Neural crest cell (in vitro differentiated cells): ENCODE results near the gene ADARB1. TPM values are rescaled to one million over a fixed set of nuclear protein-coding genes. Genes with fewer than 3 reads are reported as not detected.

Experiments
- DNase-seq: peaks from one replicate; pipeline ENCODE4 v3.0.0; 2021; ENCODE audit warnings: low read depth, mixed read lengths, low spot score
- H3K27ac Mint-ChIP-seq: one replicate; pipeline ENCODE4 v1.8.0; 2021; ENCODE audit warnings: mild to moderate bottlenecking, mixed read lengths; ENCODE audit not compliant: unreplicated experiment
- H3K27me3 Mint-ChIP-seq: 2 replicates; pipeline ENCODE4 v1.8.0; 2021; ENCODE audit warnings: low read depth, mild to moderate bottlenecking, mixed read lengths
- H3K36me3 Mint-ChIP-seq: 2 replicates; pipeline ENCODE4 v1.8.0; 2021; ENCODE audit warnings: low read depth, mild to moderate bottlenecking, mixed read lengths
- H3K4me1 Mint-ChIP-seq: 2 replicates; pipeline ENCODE4 v1.8.0; 2021; ENCODE audit warnings: mixed read lengths
- H3K4me3 Mint-ChIP-seq: one replicate; pipeline ENCODE4 v1.8.0; 2021; ENCODE audit warnings: mild to moderate bottlenecking, mixed read lengths
- H3K9me3 Mint-ChIP-seq: 2 replicates; pipeline ENCODE4 v1.8.0; 2021; ENCODE audit warnings: mixed read lengths
- CTCF ChIP-seq: fragments of 200-600 bp; sonication (generic); conservative IDR thresholded peaks from 2 replicates; pipeline ENCODE4 v1.5.0; 2021; ENCODE audit warnings: antibody characterized with exemption, mild to moderate bottlenecking
- total RNA-seq: library from RNA; stranded (reverse); gene quantifications from 2 replicates; pipeline ENCODE4 v1.2.1, GENCODE V29; 2021

The ADARB1 gene
- total RNA-seq, 1 donor from 2014 or later = 21.0 TPM

- Mint-ChIP-seq H3K27ac (no peak overlapping the region), H3K36me3 (no peaks in the 10 kb centered on the region), H3K4me3 (no peak overlapping the region), H3K9me3 (no peaks in the 10 kb centered on the region), H3K27me3 (peaks cover 5% of the 10 kb centered on the region), H3K4me1 (peaks cover 11% of the 10 kb centered on the region)
- TF ChIP-seq CTCF = no peak
- no peak for DNase-seq
Measured at GRCh38 chr21:45082736-45083135, 8.4 kb downstream of the ADARB1 start.

GRCh38 chr21:45084121-45084520, 9.7 kb downstream of the ADARB1 start:
- no peaks in the 10 kb centered on the region for H3K9me3 Mint-ChIP-seq

GRCh38 chr21:45084881-45085536, 10.6 kb downstream of the ADARB1 start:
- no peaks in the 10 kb centered on the region for H3K36me3 Mint-ChIP-seq
- DNase-seq = no peak
- H3K27ac Mint-ChIP-seq = no peak overlapping the region
- H3K27me3 Mint-ChIP-seq = no peaks in the 10 kb centered on the region
- no peaks in the 10 kb centered on the region for H3K9me3 Mint-ChIP-seq
- H3K4me3 Mint-ChIP-seq = no peak overlapping the region
- no peak for TF ChIP-seq CTCF
- peaks cover 6% of the 10 kb centered on the region for H3K4me1 Mint-ChIP-seq

More at GRCh38 chr21:45084121-45084520, 9.7 kb downstream of the ADARB1 start:
- no peak for DNase-seq
- Mint-ChIP-seq H3K4me1 (peaks cover 11% of the 10 kb centered on the region), H3K4me3 (no peak overlapping the region), H3K27ac (no peak overlapping the region), H3K36me3 (no peaks in the 10 kb centered on the region), H3K27me3 (no peaks in the 10 kb centered on the region)
- no peak for TF ChIP-seq CTCF

- Mint-ChIP-seq H3K4me1 (peaks cover 3% of the 10 kb centered on the region), H3K36me3 (no peaks in the 10 kb centered on the region), H3K4me3 (no peak overlapping the region), H3K9me3 (no peaks in the 10 kb centered on the region), H3K27me3 (no peaks in the 10 kb centered on the region), H3K27ac (no peak overlapping the region)
- no peak for TF ChIP-seq CTCF
- no peak for DNase-seq
Measured at GRCh38 chr21:45085700-45086099, 11.3 kb downstream of the ADARB1 start.

GRCh38 chr21:45086337-45086958, 12.1 kb downstream of the ADARB1 start:
- no peaks in the 10 kb centered on the region for H3K36me3 Mint-ChIP-seq
- H3K4me1 Mint-ChIP-seq = peaks cover 3% of the 10 kb centered on the region
- no peak overlapping the region for H3K27ac Mint-ChIP-seq
- no peak for DNase-seq
- TF ChIP-seq CTCF = no peak
- no peaks in the 10 kb centered on the region for H3K9me3 Mint-ChIP-seq
- no peak overlapping the region for H3K4me3 Mint-ChIP-seq
- H3K27me3 Mint-ChIP-seq = no peaks in the 10 kb centered on the region
